Measurements from ENCODE around the gene P2RY11. TPM values are rescaled to one million over a fixed set of nuclear protein-coding genes. Genes with fewer than 3 reads are reported as not detected.

The P2RY11 gene
- total and polyA plus RNA-seq, 2 experiments from 2014 or later, result 4.0 to 4.3 TPM

DNA sequence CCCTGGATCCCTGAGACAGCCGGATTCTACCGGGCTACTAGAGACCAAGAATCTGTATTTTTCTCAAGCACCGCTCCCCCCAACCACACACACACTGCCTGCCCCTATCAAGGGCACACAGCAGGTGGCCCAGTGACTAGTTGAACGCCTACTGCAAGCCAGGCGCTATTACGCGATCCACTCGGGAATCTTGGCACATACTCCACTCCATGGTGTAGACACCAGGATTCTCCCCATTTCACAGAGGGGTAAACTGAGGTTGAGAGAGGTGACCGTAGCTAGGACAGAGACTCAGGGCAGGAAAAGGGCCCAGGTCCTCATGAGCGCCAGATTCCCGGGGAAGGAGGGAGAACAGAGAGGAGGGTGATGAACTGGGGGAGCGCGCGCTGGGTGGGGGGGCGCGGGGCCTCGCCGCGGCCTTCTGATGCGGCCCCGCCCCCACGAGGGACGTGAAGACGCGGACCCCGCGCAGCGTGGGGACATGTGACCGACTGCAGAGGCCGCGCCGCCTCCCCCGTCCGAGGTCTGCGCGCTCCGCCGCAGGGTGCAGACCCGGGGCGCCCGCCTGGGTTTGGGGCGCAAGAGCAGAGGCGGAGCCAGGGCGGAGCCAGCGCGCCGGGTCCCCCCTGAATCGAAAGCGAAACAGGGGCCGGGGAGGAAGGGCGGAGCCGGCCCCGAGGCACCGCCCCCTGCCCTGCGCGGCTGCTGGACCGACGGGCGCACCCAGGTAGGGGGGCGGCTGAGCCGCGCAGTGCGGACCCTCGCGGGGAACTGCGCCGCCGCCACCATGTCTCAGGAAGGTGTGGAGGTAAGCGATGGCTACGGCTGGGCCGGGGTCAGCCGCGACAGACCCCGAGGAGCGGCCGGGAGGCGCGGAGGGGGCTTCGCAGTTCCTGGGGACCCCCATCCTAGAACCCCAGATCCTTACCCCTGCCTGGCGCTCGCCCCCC, 25.6 kb upstream of the P2RY11 start, which contains the start of gene SHFL:
Gene SHFL (plus strand): TSS at position 677 of the 950 bp plus-strand sequence. CDS start 111 bp downstream, at position 788.
- ATAC-seq, result peak; percentile 95

More for the DNA sequence above, 25.6 kb upstream of the P2RY11 start, which contains the start of gene SHFL:
- H3K4me3 ChIP-seq, result peak within 1 kb of the TSS; percentile 95
- no peaks in the 10 kb centered on the region for H3K27me3 ChIP-seq (ENCODE audit: insufficient read depth)
- no peaks in the 10 kb centered on the region for H3K9me2 ChIP-seq (ENCODE audit: insufficient read depth)
- H2AFZ ChIP-seq, result peak within 1 kb of the TSS; percentile 86
- peak within 1 kb of the TSS; percentile 81 for H3K4me3 Mint-ChIP-seq
- H3K4me1 Mint-ChIP-seq, result no peaks in the 10 kb centered on the region; the same call in 2 of the 3 replicates
- H3K79me2 ChIP-seq (replicated peaks; ENCODE audit: insufficient read depth), result no peaks in the 10 kb centered on the region
- H3F3A ChIP-seq (replicated peaks; ENCODE audit: low read depth), result no peaks in the 10 kb centered on the region
- no peak within 1 kb of the TSS for H3K27ac Mint-ChIP-seq
- peak; percentile 91 for DNase-seq (ENCODE audit: low spot score)
- TF ChIP-seq, protein P1, sequence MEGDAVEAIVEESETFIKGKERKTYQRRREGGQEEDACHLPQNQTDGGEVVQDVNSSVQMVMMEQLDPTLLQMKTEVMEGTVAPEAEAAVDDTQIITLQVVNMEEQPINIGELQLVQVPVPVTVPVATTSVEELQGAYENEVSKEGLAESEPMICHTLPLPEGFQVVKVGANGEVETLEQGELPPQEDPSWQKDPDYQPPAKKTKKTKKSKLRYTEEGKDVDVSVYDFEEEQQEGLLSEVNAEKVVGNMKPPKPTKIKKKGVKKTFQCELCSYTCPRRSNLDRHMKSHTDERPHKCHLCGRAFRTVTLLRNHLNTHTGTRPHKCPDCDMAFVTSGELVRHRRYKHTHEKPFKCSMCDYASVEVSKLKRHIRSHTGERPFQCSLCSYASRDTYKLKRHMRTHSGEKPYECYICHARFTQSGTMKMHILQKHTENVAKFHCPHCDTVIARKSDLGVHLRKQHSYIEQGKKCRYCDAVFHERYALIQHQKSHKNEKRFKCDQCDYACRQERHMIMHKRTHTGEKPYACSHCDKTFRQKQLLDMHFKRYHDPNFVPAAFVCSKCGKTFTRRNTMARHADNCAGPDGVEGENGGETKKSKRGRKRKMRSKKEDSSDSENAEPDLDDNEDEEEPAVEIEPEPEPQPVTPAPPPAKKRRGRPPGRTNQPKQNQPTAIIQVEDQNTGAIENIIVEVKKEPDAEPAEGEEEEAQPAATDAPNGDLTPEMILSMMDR (conservative IDR thresholded peaks at IDR 0.05; ENCODE audit: low read depth in 2 of 2), result no peak
- TF ChIP-seq STAT1 (IDR thresholded peaks at IDR 0.05; ENCODE audit: unreplicated experiment), result no peak
- TF ChIP-seq, protein P2, sequence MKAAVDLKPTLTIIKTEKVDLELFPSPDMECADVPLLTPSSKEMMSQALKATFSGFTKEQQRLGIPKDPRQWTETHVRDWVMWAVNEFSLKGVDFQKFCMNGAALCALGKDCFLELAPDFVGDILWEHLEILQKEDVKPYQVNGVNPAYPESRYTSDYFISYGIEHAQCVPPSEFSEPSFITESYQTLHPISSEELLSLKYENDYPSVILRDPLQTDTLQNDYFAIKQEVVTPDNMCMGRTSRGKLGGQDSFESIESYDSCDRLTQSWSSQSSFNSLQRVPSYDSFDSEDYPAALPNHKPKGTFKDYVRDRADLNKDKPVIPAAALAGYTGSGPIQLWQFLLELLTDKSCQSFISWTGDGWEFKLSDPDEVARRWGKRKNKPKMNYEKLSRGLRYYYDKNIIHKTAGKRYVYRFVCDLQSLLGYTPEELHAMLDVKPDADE (IDR thresholded peaks at IDR 0.05), result no peak
- TF ChIP-seq JUNB (IDR thresholded peaks at IDR 0.05; ENCODE audit: unreplicated experiment), result no peak
- TF ChIP-seq NANOG (IDR thresholded peaks at IDR 0.05; ENCODE audit: borderline replicate concordance), result no peak
- TF ChIP-seq POLR2AphosphoS5 (IDR thresholded peaks at IDR 0.05; ENCODE audit: low read depth), result peak; percentile 56
- TF ChIP-seq, protein P3, sequence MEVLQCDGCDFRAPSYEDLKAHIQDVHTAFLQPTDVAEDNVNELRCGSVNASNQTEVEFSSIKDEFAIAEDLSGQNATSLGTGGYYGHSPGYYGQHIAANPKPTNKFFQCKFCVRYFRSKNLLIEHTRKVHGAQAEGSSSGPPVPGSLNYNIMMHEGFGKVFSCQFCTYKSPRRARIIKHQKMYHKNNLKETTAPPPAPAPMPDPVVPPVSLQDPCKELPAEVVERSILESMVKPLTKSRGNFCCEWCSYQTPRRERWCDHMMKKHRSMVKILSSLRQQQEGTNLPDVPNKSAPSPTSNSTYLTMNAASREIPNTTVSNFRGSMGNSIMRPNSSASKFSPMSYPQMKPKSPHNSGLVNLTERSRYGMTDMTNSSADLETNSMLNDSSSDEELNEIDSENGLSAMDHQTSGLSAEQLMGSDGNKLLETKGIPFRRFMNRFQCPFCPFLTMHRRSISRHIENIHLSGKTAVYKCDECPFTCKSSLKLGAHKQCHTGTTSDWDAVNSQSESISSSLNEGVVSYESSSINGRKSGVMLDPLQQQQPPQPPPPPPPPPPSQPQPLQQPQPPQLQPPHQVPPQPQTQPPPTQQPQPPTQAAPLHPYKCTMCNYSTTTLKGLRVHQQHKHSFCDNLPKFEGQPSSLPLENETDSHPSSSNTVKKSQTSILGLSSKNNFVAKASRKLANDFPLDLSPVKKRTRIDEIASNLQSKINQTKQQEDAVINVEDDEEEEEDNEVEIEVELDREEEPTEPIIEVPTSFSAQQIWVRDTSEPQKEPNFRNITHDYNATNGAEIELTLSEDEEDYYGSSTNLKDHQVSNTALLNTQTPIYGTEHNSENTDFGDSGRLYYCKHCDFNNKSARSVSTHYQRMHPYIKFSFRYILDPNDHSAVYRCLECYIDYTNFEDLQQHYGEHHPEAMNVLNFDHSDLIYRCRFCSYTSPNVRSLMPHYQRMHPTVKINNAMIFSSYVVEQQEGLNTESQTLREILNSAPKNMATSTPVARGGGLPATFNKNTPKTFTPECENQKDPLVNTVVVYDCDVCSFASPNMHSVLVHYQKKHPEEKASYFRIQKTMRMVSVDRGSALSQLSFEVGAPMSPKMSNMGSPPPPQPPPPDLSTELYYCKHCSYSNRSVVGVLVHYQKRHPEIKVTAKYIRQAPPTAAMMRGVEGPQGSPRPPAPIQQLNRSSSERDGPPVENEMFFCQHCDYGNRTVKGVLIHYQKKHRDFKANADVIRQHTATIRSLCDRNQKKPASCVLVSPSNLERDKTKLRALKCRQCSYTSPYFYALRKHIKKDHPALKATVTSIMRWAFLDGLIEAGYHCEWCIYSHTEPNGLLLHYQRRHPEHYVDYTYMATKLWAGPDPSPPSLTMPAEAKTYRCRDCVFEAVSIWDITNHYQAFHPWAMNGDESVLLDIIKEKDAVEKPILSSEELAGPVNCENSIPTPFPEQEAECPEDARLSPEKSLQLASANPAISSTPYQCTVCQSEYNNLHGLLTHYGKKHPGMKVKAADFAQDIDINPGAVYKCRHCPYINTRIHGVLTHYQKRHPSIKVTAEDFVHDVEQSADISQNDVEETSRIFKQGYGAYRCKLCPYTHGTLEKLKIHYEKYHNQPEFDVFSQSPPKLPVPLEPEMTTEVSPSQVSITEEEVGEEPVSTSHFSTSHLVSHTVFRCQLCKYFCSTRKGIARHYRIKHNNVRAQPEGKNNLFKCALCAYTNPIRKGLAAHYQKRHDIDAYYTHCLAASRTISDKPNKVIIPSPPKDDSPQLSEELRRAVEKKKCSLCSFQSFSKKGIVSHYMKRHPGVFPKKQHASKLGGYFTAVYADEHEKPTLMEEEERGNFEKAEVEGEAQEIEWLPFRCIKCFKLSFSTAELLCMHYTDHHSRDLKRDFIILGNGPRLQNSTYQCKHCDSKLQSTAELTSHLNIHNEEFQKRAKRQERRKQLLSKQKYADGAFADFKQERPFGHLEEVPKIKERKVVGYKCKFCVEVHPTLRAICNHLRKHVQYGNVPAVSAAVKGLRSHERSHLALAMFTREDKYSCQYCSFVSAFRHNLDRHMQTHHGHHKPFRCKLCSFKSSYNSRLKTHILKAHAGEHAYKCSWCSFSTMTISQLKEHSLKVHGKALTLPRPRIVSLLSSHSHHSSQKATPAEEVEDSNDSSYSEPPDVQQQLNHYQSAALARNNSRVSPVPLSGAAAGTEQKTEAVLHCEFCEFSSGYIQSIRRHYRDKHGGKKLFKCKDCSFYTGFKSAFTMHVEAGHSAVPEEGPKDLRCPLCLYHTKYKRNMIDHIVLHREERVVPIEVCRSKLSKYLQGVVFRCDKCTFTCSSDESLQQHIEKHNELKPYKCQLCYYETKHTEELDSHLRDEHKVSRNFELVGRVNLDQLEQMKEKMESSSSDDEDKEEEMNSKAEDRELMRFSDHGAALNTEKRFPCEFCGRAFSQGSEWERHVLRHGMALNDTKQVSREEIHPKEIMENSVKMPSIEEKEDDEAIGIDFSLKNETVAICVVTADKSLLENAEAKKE (CRISPR knock-in tag; IDR thresholded peaks at IDR 0.05), result no peak
- no peak for TF ChIP-seq CREB1 (CRISPR knock-in tag; IDR thresholded peaks at IDR 0.05; ENCODE audit: low read depth)
- H3K27ac ChIP-seq (ENCODE audit: low read depth), result no peak within 1 kb of the TSS
- peaks cover 4% of the 10 kb centered on the region for H3K36me3 Mint-ChIP-seq (ENCODE audit: low read depth)
- no peaks in the 10 kb centered on the region; the same call in 1 of the 2 replicates for H3K4me1 ChIP-seq (ENCODE audit: insufficient read depth)
- H4K20me1 ChIP-seq (replicated peaks; ENCODE audit: insufficient read depth), result peaks cover 8% of the 10 kb centered on the region; the same call in 1 of the 2 replicates
- no peaks in the 10 kb centered on the region for H3K36me3 ChIP-seq (ENCODE audit: insufficient read depth)
- peaks cover 13% of the 10 kb centered on the region for H3K27me3 Mint-ChIP-seq (ENCODE audit: insufficient read depth, low read depth, poor library complexity)
- H3K4me2 ChIP-seq, result peak within 1 kb of the TSS; percentile 92
- no peaks in the 10 kb centered on the region for H3K9me3 Mint-ChIP-seq
